Measurements from ENCODE around the gene ZNF407.

Gene ZNF407

DNA sequence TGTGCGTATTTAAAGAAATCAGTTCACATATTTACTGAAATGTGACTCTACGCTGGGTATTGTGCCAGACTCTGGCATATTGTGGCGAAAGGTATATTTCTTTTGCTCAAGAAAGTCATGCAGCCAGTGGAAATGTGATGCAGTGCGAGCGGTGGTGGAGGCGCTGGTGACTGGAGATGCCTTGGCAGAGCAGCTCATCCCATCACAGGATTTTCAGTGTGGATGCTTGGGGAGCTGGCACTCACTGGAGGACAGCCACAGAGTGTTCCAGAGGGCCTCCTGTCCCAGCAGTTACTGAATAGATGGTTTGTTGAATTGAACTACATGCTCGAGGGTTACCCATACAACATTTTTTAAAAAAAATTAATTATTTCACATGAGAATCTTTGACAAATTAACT lies 117.6 kb downstream of the ZNF407 start:
- in situ Hi-C loops (cut with MboI; ENCODE audit: low sequenced_read_pairs), result no loop called here

DNA sequence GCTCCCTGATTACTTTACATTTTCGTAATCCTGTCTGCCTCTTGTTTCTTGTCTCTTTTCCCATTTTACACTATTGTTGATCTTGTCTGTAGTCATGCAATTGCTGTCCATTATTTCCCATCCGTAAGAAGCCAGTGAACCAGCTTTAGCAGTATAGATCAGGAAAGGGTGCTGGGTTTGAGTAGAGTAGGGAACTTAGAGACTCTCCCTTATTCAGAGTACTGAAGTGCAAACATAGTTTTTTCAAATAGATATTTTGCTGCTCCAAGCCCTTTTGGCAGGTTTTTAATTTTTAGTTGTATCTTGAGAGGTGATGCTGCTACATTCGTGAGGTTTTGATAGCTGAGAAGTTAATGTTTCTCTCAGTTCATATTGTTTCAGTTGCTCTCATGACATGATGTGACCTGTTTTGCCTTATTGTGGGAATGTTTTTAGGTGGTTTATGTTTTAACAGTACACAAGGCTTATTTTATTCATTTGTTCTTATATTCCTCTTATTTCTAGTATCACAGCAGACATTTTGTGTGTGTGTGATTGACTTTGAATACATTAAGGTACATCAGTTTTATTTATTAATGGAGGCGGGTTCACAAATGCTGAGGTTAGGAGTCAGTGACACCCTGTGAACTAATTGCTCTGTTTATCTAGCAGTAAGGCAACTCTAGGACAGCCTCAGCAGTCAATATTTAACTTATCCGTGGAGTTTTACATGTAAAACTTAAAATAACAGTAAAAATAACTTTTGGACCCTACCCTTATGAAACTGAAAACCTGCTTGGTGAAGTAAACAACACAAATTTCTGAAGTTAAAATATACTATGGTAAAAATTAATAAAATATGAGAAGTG lies 118.4 kb downstream of the ZNF407 start:
- in situ Hi-C loops (cut with MboI; ENCODE audit: low sequenced_read_pairs), result no loop called here

DNA sequence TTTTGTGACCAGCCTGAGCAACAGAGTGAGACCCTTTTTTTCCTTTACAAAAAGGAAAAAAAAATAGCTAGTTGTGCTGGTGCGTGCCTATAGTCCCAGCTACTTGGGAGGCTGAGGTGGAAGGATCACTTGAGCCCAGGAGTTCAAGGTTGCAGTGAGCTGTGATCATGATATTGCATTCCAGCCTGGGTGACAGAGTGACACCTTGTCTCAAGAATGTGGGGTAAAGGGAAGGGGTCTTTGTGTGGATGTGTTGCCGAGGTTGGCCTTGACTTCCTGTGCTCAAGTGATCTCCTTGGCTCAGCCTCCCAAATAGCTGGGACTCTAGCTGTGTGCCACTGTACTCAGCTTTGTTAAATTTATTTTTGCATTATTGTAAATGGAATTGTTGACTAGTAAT lies 120.6 kb downstream of the ZNF407 start:
- in situ Hi-C loops (cut with MboI; ENCODE audit: low sequenced_read_pairs), result no loop called here

DNA sequence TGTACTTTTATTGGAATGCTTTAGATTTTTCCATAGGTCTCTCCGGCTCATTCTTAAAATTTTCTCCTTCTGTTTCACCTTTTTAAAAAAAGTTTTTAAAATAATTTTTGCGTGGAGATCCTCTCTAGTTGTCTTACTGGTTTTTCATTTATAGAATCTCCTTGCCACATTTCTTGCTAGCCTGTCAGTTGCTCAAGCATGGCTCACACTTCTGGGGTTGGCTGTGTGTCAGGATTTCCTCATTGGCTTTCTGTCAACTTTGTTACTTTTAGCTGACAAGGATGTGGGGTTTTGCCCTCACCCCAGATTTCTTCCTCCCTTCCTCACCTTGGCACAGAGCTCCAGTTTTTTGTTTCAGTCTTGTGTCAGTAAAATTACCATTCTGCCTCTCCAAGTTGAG lies 124.6 kb downstream of the ZNF407 start:
- in situ Hi-C loops (cut with MboI; ENCODE audit: low sequenced_read_pairs), result no loop called here

DNA sequence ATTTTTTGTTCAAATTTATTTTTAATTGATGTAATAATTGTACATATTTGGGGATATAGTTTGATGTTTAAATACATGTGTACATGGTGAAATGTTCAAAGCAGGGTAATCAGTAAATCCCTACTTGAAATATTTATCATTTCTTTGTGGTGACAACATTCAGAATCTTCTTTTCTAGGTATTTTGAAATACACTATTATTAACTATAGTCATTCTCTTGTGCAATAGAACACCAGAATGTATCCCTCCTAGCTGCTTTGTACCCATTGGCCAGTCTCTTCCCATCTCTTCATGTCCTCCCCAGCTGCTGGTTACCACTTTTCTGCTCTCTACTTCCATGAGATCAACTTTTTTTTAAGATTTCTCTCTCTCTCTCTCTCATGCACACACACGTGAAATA lies 126.5 kb downstream of the ZNF407 start:
- in situ Hi-C loops (cut with MboI; ENCODE audit: low sequenced_read_pairs), result no loop called here

DNA sequence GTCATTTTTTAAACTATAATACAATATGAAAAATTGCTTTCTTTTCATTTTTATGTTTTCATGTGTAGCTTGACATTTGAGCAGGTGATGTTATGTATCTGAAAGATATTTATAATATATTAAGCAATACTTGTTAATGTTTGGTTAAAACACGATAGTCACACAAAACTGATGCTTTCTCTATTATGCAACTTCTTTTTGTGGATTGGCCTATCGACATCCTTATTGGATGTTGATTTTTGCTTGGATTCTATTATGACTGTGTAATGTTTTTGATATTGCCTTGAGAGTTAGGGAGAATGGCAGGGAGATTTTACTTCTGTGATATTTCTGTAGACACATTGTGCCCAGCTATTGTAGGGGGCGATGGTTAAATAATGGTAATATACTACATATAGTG lies 128.0 kb downstream of the ZNF407 start:
- in situ Hi-C loops (cut with MboI; ENCODE audit: low sequenced_read_pairs), result no loop called here

DNA sequence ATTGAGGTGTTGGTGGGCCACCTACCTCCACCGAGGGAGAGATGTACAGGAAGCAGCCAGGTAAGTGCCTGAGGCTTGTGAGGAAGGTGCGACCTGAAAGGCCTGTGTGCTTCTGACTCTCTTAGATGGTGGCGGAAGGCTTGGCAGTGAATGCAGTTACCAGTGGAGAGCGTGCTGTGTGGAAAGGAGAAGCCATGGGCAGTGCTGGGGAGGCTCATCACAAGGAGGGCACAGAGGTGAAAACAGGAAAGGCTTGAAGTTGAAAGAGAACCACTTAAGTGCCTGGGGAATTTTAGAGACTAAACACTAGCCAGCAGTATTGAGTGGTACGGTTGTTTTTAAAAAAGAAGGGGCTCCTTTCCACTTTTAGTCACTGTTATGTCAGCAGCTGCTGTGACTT lies 130.9 kb downstream of the ZNF407 start:
- in situ Hi-C loops (cut with MboI; ENCODE audit: low sequenced_read_pairs), result no loop called here

DNA sequence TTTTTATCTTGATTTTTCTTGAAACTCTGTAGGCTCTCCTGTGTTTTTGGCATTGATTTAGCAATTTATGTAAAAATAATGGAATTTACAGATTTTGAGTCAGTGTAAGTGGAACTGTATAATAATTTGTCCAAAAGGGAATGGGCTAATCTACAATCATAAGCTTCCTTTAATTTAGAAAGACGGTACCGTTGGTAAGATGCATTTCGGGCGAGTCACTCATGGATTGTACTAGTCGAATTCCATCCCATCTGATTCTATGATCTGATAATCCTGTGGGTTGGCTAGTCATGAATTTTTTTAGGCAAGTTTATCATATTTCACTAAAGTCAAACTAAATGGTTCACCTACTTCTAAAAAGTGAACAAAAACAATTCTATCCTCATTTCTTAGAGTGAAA lies 133.4 kb downstream of the ZNF407 start:
- in situ Hi-C loops (cut with MboI; ENCODE audit: low sequenced_read_pairs), result no loop called here

DNA sequence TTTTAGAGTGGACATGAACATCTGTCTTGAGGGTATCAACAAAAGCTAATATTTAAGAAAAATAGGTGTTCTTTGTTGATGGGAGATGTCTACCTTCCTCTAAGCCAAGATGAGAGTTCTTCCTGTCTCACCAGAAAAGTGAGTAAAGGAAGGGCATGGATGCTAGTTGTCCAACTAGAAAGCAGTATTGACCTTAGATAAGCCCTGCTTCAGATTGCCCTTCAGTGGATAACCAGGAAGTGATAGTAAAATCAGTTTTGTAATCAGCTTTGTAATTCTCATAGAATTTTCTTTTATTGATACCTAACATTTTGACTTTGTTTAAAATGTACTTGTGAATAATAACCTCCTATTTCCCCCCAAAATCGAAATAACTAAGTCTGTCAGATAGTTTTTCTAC lies 134.7 kb downstream of the ZNF407 start:
- in situ Hi-C loops (cut with MboI; ENCODE audit: low sequenced_read_pairs), result no loop called here

DNA sequence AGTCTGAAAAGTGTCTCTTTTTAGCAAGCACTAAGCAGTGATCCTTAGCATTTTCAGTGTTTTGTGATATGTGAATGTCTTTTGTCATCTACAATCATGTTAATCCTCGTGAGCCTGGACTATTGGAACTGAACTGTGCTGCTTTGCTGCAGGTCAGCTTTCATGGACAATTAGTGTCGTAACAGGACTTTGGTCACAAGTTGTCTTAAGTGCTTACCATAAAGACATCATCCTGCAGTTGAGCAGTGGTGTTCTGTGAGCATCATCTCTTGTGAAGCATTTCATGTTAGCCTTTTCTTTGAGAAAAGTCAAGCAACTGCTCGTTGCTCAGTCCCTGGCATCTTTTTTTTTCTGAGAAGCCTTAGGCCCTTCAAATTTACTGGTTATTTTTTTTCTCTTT lies 135.9 kb downstream of the ZNF407 start:
- in situ Hi-C loops (cut with MboI; ENCODE audit: low sequenced_read_pairs), result no loop called here

DNA sequence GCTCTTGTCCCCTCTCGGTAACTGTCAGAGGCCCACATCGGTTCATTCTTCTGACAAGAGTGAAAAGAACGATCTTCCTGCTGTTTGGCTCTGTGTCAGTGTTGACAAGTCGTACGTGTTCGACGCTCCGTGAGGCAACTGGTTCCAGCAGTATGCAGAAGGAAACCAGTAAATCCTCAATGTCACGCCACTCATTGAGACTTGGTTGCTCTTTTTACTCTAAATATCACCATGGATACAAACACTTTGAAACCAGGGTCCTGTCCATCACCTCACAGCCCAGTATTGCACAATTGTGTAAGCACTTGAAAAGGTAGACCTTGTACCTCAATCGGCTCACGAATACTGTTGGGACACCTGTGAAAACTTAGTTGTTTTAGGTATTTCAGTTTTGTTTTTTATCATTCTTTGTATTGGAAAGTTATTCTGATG lies 136.4 kb downstream of the ZNF407 start:
- in situ Hi-C loops (cut with MboI; ENCODE audit: low sequenced_read_pairs), result no loop called here

DNA sequence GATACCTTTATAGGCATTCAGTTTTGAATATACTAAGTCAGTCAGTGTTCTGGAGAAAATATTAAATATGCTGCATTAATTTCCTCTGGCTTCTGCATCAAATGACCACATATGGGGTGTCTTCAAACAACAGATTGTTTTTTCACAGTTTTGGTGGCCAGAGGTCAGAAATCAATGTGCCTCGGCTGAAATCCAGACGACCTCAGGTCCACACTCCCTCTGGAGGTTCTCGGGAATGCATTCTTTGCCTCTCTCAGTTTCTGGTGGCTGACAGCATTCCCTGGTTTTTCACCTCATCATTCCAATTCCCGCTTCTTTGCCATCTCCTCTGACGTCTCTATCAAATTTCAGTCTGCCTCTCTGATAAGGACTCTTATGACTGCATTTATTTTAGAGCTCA lies 142.3 kb downstream of the ZNF407 start:
- in situ Hi-C loops (cut with MboI; ENCODE audit: low sequenced_read_pairs), result no loop called here

DNA sequence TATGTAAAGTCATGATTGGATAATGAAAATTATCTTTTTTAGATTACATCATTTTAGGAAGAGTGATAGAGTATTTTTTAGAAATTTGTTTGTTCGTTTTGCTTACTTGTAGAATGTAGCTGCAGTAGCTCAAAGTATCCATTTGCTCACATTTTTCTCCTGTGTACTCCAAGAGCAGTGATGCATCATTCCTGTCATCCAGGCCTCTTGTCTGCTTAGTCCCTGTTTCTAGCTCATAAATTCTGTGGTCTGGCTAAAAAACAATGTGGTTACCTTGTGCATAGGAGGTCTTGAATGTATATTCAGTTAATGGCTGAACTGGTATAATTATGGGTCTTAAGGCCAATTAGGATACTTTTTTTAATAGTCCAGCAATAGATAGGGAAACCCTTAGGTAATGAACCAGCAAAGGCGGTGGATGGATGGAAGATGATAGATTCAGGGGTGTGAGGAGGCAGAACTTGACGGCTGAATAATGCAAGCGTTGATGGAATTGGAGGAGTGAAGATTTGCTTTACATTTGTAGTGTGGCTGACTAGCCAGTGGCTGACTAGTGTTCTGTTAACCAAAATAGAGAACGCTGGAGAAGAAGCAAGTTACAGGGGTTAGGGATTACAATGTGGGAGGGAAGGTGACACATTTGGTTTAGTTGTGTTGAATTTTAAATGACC lies 145.0 kb downstream of the ZNF407 start:
- in situ Hi-C loops (cut with MboI; ENCODE audit: low sequenced_read_pairs), result no loop called here

DNA sequence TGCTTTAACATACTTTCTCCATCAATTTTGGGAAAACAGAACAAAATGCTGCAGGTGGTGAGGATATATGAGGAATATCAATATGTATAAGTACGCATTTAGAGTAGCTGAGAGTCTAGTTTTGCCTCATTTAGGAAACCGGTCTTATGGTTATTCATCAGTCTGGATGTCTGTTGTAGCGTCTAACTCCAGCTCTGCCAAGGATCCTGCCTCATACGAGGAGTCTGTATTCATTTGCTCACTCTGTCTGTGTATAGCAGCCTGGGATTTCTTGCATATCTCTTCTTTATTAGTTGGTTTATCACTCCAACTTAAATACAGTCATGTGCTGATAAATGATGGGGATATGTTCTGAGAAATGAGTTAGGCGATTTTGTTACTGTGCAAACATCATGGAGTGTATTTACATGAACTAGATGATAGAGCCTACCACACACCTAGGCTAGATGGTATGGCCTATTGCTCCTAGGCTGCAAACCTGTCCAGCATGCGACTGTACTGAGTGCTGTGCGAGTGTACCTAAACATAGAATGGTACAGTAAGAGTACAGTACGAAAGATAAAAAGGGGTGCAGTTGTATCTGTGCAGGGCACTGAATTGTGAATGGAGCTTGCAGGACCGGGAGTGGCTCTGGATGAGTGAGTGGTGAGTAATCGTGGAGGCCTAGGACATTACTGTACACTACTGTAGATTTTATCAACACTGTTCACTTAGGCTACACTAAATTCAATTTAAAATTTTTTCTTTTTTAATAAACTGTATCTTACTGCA lies 148.1 kb downstream of the ZNF407 start:
- in situ Hi-C loops (cut with MboI; ENCODE audit: low sequenced_read_pairs), result no loop called here

DNA sequence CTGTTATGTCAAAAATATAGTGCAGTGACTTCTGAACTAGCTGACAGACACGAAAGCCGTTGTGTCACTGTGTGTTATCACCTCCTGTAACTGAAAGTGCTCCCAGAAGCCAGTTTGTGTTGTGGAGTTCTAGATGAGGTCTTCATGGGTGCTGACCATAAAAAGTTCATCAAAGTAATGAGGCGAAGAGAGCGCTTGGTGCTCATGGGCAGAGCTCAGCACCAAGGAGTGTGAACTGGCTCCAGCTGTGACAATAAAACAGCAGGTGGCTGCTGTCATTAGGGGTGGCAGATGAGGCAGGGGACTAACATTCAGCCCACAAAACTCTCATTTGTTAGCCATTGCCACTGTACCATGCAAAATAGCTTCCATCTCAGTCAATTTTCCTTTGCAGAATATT lies 151.1 kb downstream of the ZNF407 start:
- in situ Hi-C loops (cut with MboI; ENCODE audit: low sequenced_read_pairs), result no loop called here

DNA sequence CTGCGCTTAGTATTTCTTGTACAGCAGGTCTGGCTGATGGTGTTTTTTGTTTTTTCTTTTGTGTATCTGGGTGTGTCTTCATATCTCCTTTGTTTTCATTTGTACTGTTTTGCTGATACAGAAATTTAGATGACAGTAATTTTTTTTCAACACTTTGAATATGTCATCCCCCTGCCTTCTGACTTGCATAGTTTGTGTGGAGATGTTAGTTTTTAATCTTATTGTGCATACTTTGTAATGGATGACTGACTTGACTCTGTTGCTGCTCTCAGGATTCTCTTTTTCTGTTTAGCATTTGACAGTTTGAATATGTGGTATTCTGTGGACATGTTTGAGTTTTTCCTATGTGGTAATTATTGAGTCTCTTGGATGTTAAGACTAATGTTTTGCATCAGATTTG lies 161.3 kb downstream of the ZNF407 start:
- in situ Hi-C loops (cut with MboI; ENCODE audit: low sequenced_read_pairs), result no loop called here

DNA sequence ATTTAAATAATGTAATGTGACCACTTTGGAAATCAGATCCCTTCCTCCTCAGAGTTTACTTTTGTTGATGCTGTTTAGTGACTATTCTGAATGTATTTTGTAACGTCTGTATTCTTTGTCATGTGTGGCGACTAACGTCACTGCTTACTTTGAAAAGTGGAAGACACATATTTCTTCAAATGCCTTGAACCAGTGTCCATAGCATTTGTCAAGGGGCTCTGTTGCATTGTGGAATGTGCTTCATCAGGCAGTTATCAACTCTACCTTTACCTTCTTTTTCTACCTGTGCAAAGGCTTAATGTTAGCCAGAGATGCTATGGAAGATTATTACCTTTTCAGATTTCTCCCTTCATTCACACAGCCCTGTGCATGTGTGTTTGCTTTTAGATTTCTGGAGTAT lies 162.4 kb downstream of the ZNF407 start:
- in situ Hi-C loops (cut with MboI; ENCODE audit: low sequenced_read_pairs), result no loop called here

DNA sequence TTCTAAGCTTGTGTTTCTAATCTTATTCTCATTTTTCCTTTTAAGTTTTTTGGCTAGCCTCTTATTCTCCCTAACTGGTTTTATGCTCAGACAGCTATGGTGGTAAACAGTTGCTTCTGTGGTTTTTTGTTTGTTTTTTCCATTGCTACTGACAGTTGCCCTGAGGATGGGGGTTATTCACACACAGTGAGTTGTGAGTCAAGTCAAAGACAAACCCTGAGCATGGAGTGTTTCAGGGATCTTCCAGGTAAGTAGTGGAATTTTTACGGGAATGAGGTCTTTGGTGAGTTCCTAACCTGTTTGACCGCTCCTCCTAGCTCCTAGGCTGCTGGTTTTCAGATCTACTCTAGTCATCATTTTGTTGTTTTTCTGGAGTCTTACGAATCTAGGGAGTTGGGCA lies 162.8 kb downstream of the ZNF407 start:
- in situ Hi-C loops (cut with MboI; ENCODE audit: low sequenced_read_pairs), result no loop called here

DNA sequence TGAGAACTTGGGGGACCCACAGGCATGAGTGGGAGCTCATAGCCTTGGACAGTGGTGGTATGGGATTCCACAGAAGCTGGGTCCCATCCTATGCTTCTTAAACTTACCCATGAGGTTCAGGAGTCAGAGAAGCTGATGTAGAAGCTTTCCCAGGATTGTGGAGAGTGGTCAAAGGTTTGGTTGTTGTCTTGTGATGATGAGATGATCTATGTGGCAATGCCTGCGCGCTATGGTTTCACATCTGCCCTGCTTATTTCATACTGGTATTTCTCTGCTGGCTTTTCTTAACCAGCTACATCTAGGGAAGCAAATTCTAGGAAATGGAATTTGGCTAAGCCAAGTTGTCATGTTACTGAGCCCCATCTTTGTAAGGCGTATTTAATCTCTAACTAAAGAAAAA lies 168.6 kb downstream of the ZNF407 start:
- in situ Hi-C loops (cut with MboI; ENCODE audit: low sequenced_read_pairs), result no loop called here

DNA sequence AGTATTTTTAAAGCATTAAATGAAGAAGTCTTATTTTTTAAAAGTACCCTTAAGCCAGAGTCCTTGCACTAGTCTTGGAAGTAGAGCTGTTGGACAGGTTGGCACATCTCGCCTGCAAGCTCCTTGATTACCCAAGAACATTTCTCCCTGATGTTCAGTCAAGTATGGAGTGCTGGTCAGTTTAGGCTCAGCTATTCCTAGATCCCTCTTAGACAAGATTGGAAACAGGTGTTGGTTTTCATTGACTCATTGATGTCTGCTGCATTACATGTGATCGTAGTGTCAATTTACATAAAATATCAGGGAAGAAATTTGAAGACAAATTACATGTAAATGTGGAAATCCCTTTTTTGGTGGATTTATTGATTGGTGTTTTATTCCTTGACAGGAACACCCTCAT lies 170.4 kb downstream of the ZNF407 start:
- in situ Hi-C loops (cut with MboI; ENCODE audit: low sequenced_read_pairs), result no loop called here

DNA sequence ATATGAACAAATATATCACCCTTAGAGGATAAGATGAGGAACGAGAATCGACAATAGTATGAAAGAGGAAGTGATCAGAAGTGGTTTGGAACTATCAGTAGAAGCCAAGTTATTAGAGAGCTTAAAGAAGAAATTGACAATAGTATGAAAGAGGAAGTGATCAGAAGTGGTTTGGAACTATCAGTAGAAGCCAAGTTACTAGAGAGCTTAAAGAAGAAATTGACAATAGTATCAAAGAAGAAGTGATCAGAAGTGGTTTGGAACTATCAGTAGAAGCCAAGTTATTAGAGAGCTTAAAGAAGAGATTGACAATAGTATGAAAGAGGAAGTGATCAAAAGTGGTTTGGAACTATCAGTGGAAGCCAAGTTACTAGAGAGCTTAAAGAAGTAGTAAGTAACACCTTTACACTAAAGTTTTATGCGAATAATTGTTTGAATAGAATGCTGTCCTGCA lies 175.5 kb downstream of the ZNF407 start:
- in situ Hi-C loops (cut with MboI; ENCODE audit: low sequenced_read_pairs), result no loop called here

DNA sequence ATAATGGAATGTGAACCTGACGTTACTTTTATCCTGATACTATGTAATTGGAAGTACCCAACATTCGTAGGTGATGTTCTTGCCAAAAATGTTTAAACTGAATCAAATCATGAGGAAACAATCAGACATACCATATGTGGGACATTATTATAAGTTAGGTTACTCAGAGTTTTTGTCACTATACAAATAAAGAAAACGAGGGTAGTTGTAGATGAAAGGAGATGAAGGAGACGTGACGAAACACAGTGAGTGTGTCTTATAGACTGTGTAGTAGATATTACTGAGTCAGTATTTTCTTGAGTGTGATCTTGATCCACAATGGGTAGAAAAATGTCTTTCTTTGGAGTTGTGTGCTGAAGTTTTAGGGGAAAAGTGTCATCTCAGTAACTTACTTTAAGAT lies 176.8 kb downstream of the ZNF407 start:
- in situ Hi-C loops (cut with MboI; ENCODE audit: low sequenced_read_pairs), result no loop called here
